Activated T-helper 1 cell treated with anti-CD3 and anti-CD28 coated beads, Interleukin-12 subunit alpha, Interleukin-12 subunit beta, Interleukin-2, Interleukin-4 antibody, amounts not matched to agents 30 ng/mL and 10 ng/mL and 1 ng/mL, durations not matched to agents 14 hours and 24 hours and 36 hours (primary cell): ENCODE measurements around the gene PGAP1. TPM values are rescaled to one million over a fixed set of nuclear protein-coding genes. Genes with fewer than 3 reads are reported as not detected.

ENCODE experiments used
- DNase-seq: peaks from one replicate; pipeline ENCODE4 v3.0.0; 2021; ENCODE audit warnings: low spot score
- H3K27ac Mint-ChIP-seq: one replicate; pipeline ENCODE4 v1.8.0; 2021; ENCODE audit warnings: mild to moderate bottlenecking, mixed read lengths
- H3K27me3 Mint-ChIP-seq: one replicate; pipeline ENCODE4 v1.8.0; 2022; ENCODE audit warnings: mild to moderate bottlenecking, moderate library complexity, mixed read lengths; ENCODE audit not compliant: insufficient read depth
- H3K36me3 Mint-ChIP-seq: one replicate; pipeline ENCODE4 v1.8.0; 2021; ENCODE audit warnings: low read depth, mixed read lengths
- H3K4me1 Mint-ChIP-seq: one replicate; pipeline ENCODE4 v1.8.0; 2021; ENCODE audit warnings: low read depth, mixed read lengths
- H3K4me3 Mint-ChIP-seq: one replicate; pipeline ENCODE4 v1.8.0; 2021; ENCODE audit warnings: mild to moderate bottlenecking, moderate library complexity, mixed read lengths
- H3K9me3 Mint-ChIP-seq: one replicate; pipeline ENCODE4 v1.8.0; 2021; ENCODE audit warnings: mixed read lengths
- intact Hi-C: fragments of 100-400 bp; cut with micrococcal nuclease; formaldehyde crosslinking; loops from one replicate; pipeline ENCODE4 v1.15.1; 2024
- total RNA-seq: library from RNA; stranded (reverse); gene quantifications from 2 replicates; pipeline ENCODE4 v1.2.3, GENCODE V29; 2022

PGAP1 gene
- total RNA-seq, 1 donor from 2014 or later: 30.1 TPM

GRCh38 chr2:196959734-196960338 lies 33.3 kb upstream of the PGAP1 start:
- H3K4me1 Mint-ChIP-seq: peaks cover 44% of the 10 kb centered on the region
- no peak for DNase-seq
- H3K9me3 Mint-ChIP-seq: peaks cover 27% of the 10 kb centered on the region
- H3K4me3 Mint-ChIP-seq: no peak overlapping the region
- H3K36me3 Mint-ChIP-seq: peaks cover 21% of the 10 kb centered on the region
- no peak overlapping the region for H3K27ac Mint-ChIP-seq
- intact Hi-C loops: no loop called here
- H3K27me3 Mint-ChIP-seq: no peaks in the 10 kb centered on the region

GRCh38 chr2:196959281-196959680 lies 32.8 kb upstream of the PGAP1 start:
- Mint-ChIP-seq H3K27ac (no peak overlapping the region), H3K36me3 (peaks cover 21% of the 10 kb centered on the region)

GRCh38 chr2:196957881-196958525 lies 31.5 kb upstream of the PGAP1 start:
- Mint-ChIP-seq H3K27me3 (no peaks in the 10 kb centered on the region), H3K27ac (no peak overlapping the region)
- intact Hi-C loops: no loop called here

More at GRCh38 chr2:196959281-196959680, 32.8 kb upstream of the PGAP1 start:
- no peak for DNase-seq
- Mint-ChIP-seq H3K9me3 (peaks cover 27% of the 10 kb centered on the region), H3K27me3 (no peaks in the 10 kb centered on the region), H3K4me3 (no peak overlapping the region), H3K4me1 (peaks cover 44% of the 10 kb centered on the region)
- intact Hi-C loops: no loop called here

GRCh38 chr2:196957442-196957841 lies 30.9 kb upstream of the PGAP1 start:
- intact Hi-C loops: no loop called here
- no peak overlapping the region for H3K4me3 Mint-ChIP-seq
- no peak overlapping the region for H3K27ac Mint-ChIP-seq
- H3K9me3 Mint-ChIP-seq: peaks cover 22% of the 10 kb centered on the region
- peaks cover 16% of the 10 kb centered on the region for H3K36me3 Mint-ChIP-seq
- H3K27me3 Mint-ChIP-seq: no peaks in the 10 kb centered on the region
- peaks cover 30% of the 10 kb centered on the region for H3K4me1 Mint-ChIP-seq
- no peak for DNase-seq

More at GRCh38 chr2:196957881-196958525, 31.5 kb upstream of the PGAP1 start:
- peaks cover 26% of the 10 kb centered on the region for H3K9me3 Mint-ChIP-seq
- H3K4me3 Mint-ChIP-seq: no peak overlapping the region
- no peak for DNase-seq
- H3K4me1 Mint-ChIP-seq: peaks cover 36% of the 10 kb centered on the region
- H3K36me3 Mint-ChIP-seq: peaks cover 18% of the 10 kb centered on the region

GRCh38 chr2:196956069-196956468 lies 29.6 kb upstream of the PGAP1 start:
- H3K27me3 Mint-ChIP-seq: no peaks in the 10 kb centered on the region
- H3K9me3 Mint-ChIP-seq: peaks cover 11% of the 10 kb centered on the region
- intact Hi-C loops: no loop called here
- peaks cover 16% of the 10 kb centered on the region for H3K4me1 Mint-ChIP-seq
- H3K36me3 Mint-ChIP-seq: peaks cover 11% of the 10 kb centered on the region
- H3K4me3 Mint-ChIP-seq: no peak overlapping the region
- H3K27ac Mint-ChIP-seq: no peak overlapping the region
- DNase-seq: no peak

- no peak for DNase-seq
- Mint-ChIP-seq H3K4me3 (no peak overlapping the region), H3K27ac (no peak overlapping the region), H3K4me1 (peaks cover 15% of the 10 kb centered on the region), H3K27me3 (no peaks in the 10 kb centered on the region), H3K9me3 (peaks cover 11% of the 10 kb centered on the region), H3K36me3 (peaks cover 11% of the 10 kb centered on the region)
- intact Hi-C loops: no loop called here
These were observed 28.5 kb upstream of the PGAP1 start for GRCh38 chr2:196955036-196955435.

- no peaks in the 10 kb centered on the region for H3K27me3 Mint-ChIP-seq
- no peak overlapping the region for H3K4me3 Mint-ChIP-seq
- no peak for DNase-seq
- intact Hi-C loops: no loop called here
- peaks cover 7% of the 10 kb centered on the region for H3K9me3 Mint-ChIP-seq
- peaks cover 6% of the 10 kb centered on the region for H3K36me3 Mint-ChIP-seq
- no peak overlapping the region for H3K27ac Mint-ChIP-seq
- H3K4me1 Mint-ChIP-seq: peaks cover 15% of the 10 kb centered on the region
These were observed 27.5 kb upstream of the PGAP1 start for GRCh38 chr2:196954001-196954400.

GRCh38 chr2:196952936-196953335 lies 26.4 kb upstream of the PGAP1 start:
- Mint-ChIP-seq H3K4me1 (peaks cover 8% of the 10 kb centered on the region), H3K27ac (no peak overlapping the region), H3K4me3 (no peak overlapping the region), H3K36me3 (peaks cover 3% of the 10 kb centered on the region), H3K9me3 (no peaks in the 10 kb centered on the region), H3K27me3 (peaks cover 3% of the 10 kb centered on the region)
- no peak for DNase-seq
- intact Hi-C loops: no loop called here

- no peak overlapping the region for H3K27ac Mint-ChIP-seq
- H3K36me3 Mint-ChIP-seq: peaks cover 3% of the 10 kb centered on the region
- DNase-seq: no peak
- intact Hi-C loops: no loop called here
- H3K27me3 Mint-ChIP-seq: peaks cover 4% of the 10 kb centered on the region
- H3K4me1 Mint-ChIP-seq: peaks cover 8% of the 10 kb centered on the region
- H3K4me3 Mint-ChIP-seq: no peak overlapping the region
- H3K9me3 Mint-ChIP-seq: no peaks in the 10 kb centered on the region
These were observed 25.5 kb upstream of the PGAP1 start for GRCh38 chr2:196951973-196952372.

- no peak for DNase-seq
- H3K27me3 Mint-ChIP-seq: peaks cover 6% of the 10 kb centered on the region
- H3K27ac Mint-ChIP-seq: no peak overlapping the region
- H3K4me1 Mint-ChIP-seq: no peaks in the 10 kb centered on the region
- peaks cover 3% of the 10 kb centered on the region for H3K36me3 Mint-ChIP-seq
- H3K4me3 Mint-ChIP-seq: no peak overlapping the region
- intact Hi-C loops: no loop called here
- no peaks in the 10 kb centered on the region for H3K9me3 Mint-ChIP-seq
These were observed 22.6 kb upstream of the PGAP1 start for GRCh38 chr2:196949116-196949515.

GRCh38 chr2:196944570-196944969 lies 18.1 kb upstream of the PGAP1 start:
- intact Hi-C loops: no loop called here

GRCh38 chr2:196941398-196942078 lies 15.0 kb upstream of the PGAP1 start:
- Mint-ChIP-seq H3K27me3 (no peaks in the 10 kb centered on the region), H3K4me3 (no peak overlapping the region), H3K36me3 (peaks cover 3% of the 10 kb centered on the region), H3K4me1 (peaks cover 13% of the 10 kb centered on the region), H3K9me3 (no peaks in the 10 kb centered on the region), H3K27ac (no peak overlapping the region)
- intact Hi-C loops: no loop called here
- DNase-seq: no peak

More at GRCh38 chr2:196944570-196944969, 18.1 kb upstream of the PGAP1 start:
- Mint-ChIP-seq H3K36me3 (peaks cover 5% of the 10 kb centered on the region), H3K27ac (no peak overlapping the region), H3K4me1 (peaks cover 13% of the 10 kb centered on the region), H3K9me3 (no peaks in the 10 kb centered on the region), H3K27me3 (peaks cover 6% of the 10 kb centered on the region), H3K4me3 (no peak overlapping the region)
- DNase-seq: no peak

- Mint-ChIP-seq H3K4me3 (no peak overlapping the region), H3K9me3 (no peaks in the 10 kb centered on the region), H3K4me1 (peaks cover 13% of the 10 kb centered on the region), H3K27ac (no peak overlapping the region), H3K27me3 (no peaks in the 10 kb centered on the region), H3K36me3 (peaks cover 3% of the 10 kb centered on the region)
- intact Hi-C loops: no loop called here
- DNase-seq: no peak
These were observed 12.9 kb upstream of the PGAP1 start for GRCh38 chr2:196939371-196939770.
